D721Med (cell line): Measurements from ENCODE around the gene CAMK1G.

Experiments used
- DNase-seq: peaks from one replicate; pipeline ENCODE4 v3.0.0; 2011; ENCODE audit warnings: low spot score; ENCODE audit not compliant: insufficient read length
- FAIRE-seq: peaks from 2 replicates; lab custom pipeline; 2011; peaks lifted over from hg19 to GRCh38; lab: Jason Lieb, UNC
- CTCF ChIP-seq: IDR thresholded peaks from 2 replicates; pipeline ENCODE4 v1.5.1; 2012; ENCODE audit warnings: mild to moderate bottlenecking, control low read depth; ENCODE audit not compliant: insufficient read depth; ENCODE audit errors: missing control alignments

The CAMK1G gene

GRCh38 chr1:209655411-209656231 is 72.1 kb downstream of the CAMK1G start:
- FAIRE-seq, result no peak
- no peak for TF ChIP-seq CTCF

GRCh38 chr1:209657140-209657879 is 73.8 kb downstream of the CAMK1G start:
- DNase-seq, result no peak
- no peak for FAIRE-seq
- TF ChIP-seq CTCF, result no peak

More at GRCh38 chr1:209655411-209656231, 72.1 kb downstream of the CAMK1G start:
- no peak for DNase-seq

GRCh38 chr1:209657918-209658317 is 74.4 kb downstream of the CAMK1G start:
- DNase-seq (no peak), FAIRE-seq (no peak)
- no peak for TF ChIP-seq CTCF

- FAIRE-seq (no peak), DNase-seq (no peak)
Observed at GRCh38 chr1:209659909-209660308, 76.4 kb downstream of the CAMK1G start.

GRCh38 chr1:209661071-209661470 is 77.6 kb downstream of the CAMK1G start:
- TF ChIP-seq CTCF, result no peak
- FAIRE-seq (no peak), DNase-seq (no peak)

More at GRCh38 chr1:209659909-209660308, 76.4 kb downstream of the CAMK1G start:
- TF ChIP-seq CTCF, result no peak

GRCh38 chr1:209662879-209663327 is 79.4 kb downstream of the CAMK1G start:
- FAIRE-seq (no peak), DNase-seq (no peak)
- no peak for TF ChIP-seq CTCF
